Measurements from ENCODE around the gene DLG2. TPM values are rescaled to one million over a fixed set of nuclear protein-coding genes. Genes with fewer than 3 reads are reported as not detected.
"Not testable (repeated sequence)": the region's sequence is repeated elsewhere in the genome, so short reads cannot be mapped to it uniquely, and the experiment has no call there.

The DLG2 gene
- total RNA-seq, 1 donor from 2014 or later = 5.1 TPM

DNA sequence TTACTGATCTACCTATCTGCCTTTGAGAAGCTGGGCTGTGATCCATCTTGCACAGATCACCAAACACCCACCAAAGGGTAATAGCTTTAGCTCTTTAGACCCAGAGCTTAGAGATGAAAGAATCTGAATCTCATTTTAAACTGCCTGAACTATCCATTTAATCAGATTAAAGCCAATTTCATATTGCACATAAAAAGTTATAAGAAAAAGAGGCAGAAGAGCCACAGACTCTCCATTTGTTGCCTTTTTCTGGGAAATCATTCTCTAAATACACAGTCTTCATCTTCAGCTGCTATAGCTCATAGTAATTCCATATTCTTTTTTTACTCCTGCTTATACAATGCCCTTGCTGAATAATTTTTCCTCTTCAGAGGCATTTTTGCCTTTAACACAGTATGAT, 271.2 kb downstream of the DLG2 start:
- Mint-ChIP-seq H3K4me1 (ENCODE audit: unreplicated experiment) (peaks cover 16% of the 10 kb centered on the region), H3K27ac (ENCODE audit: unreplicated experiment) (no peak overlapping the region), H3K36me3 (ENCODE audit: low read depth, unreplicated experiment) (no peaks in the 10 kb centered on the region), H3K4me3 (ENCODE audit: unreplicated experiment) (no peak overlapping the region), H3K27me3 (ENCODE audit: unreplicated experiment) (no peaks in the 10 kb centered on the region), H3K9me3 (ENCODE audit: unreplicated experiment) (no peaks in the 10 kb centered on the region)
- TF ChIP-seq, protein P1, sequence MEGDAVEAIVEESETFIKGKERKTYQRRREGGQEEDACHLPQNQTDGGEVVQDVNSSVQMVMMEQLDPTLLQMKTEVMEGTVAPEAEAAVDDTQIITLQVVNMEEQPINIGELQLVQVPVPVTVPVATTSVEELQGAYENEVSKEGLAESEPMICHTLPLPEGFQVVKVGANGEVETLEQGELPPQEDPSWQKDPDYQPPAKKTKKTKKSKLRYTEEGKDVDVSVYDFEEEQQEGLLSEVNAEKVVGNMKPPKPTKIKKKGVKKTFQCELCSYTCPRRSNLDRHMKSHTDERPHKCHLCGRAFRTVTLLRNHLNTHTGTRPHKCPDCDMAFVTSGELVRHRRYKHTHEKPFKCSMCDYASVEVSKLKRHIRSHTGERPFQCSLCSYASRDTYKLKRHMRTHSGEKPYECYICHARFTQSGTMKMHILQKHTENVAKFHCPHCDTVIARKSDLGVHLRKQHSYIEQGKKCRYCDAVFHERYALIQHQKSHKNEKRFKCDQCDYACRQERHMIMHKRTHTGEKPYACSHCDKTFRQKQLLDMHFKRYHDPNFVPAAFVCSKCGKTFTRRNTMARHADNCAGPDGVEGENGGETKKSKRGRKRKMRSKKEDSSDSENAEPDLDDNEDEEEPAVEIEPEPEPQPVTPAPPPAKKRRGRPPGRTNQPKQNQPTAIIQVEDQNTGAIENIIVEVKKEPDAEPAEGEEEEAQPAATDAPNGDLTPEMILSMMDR (IDR thresholded peaks at IDR 0.05; ENCODE audit: unreplicated experiment) = no peak
- no peak for DNase-seq (ENCODE audit: low spot score)

DNA sequence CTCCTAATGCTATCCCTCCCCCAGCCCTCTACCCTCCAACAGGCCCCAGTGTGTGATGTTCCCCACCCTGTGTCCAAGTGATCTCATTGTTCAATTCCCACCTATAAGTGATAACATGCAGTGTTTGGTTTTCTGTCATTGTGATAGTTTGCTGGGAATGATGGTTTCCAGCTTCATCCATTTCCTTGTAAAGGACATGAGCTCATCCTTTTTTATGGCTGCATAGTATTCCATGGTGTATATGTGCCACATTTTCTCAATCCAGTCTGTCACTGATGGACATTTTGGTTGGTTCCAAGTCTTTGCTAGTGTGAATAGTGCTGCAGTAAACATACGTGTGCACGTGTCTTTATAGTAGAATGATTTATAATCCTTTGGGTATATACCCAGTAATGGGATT, 277.6 kb downstream of the DLG2 start:
- H3K9me3 Mint-ChIP-seq (ENCODE audit: unreplicated experiment); DNase-seq (ENCODE audit: low spot score); H3K4me1 Mint-ChIP-seq (ENCODE audit: unreplicated experiment); H3K27me3 Mint-ChIP-seq (ENCODE audit: unreplicated experiment); H3K27ac Mint-ChIP-seq (ENCODE audit: unreplicated experiment); H3K36me3 Mint-ChIP-seq (ENCODE audit: low read depth, unreplicated experiment); H3K4me3 Mint-ChIP-seq (ENCODE audit: unreplicated experiment): not testable (repeated sequence)

DNA sequence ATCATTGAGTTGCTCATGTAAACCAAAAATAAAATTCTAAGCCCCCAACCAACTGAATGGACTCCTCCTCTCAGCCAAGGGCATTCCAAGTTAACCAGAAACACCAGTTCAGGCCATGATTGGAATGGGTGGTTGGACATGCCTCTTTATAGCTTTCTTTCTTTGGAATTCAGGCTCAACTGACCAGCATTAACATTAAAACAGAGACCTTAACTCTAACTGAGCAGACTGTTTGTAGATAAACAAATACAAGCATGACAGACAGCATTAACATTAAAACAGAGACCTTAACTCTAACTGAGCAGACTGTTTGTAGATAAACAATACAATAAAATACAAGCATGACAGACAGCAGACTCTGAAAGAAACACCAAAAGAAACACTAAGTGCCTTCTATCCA, 278.2 kb downstream of the DLG2 start:
- no peak overlapping the region for H3K4me3 Mint-ChIP-seq (ENCODE audit: unreplicated experiment)

DNA sequence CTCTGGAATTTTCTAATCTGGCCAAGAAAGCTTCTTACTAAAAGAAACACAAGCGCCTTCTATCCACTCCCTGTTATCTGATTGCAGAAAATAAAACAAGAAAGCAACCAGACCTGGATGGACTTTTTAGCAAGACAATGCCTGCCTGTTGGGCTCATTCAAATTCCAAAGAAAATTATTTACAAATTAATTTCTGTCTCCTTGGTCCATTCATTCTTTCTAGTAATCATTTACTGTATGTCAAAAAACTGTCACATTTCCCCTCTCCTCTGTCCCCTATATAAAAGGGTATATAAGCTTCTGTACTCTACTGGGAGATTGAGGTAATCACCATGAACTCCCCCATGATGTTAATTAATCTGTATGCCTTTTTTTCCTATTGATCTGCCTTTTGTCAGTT, 279.9 kb downstream of the DLG2 start:
- H3K27ac Mint-ChIP-seq (ENCODE audit: unreplicated experiment) = no peak overlapping the region
- H3K9me3 Mint-ChIP-seq (ENCODE audit: unreplicated experiment) = no peaks in the 10 kb centered on the region
- no peaks in the 10 kb centered on the region for H3K36me3 Mint-ChIP-seq (ENCODE audit: low read depth, unreplicated experiment)
- TF ChIP-seq, protein P1 (IDR thresholded peaks at IDR 0.05; ENCODE audit: unreplicated experiment) = no peak
- H3K4me1 Mint-ChIP-seq (ENCODE audit: unreplicated experiment) = no peaks in the 10 kb centered on the region
- DNase-seq (ENCODE audit: low spot score) = no peak
- no peak overlapping the region for H3K4me3 Mint-ChIP-seq (ENCODE audit: unreplicated experiment)
- H3K27me3 Mint-ChIP-seq (ENCODE audit: unreplicated experiment) = no peaks in the 10 kb centered on the region

More for the DNA sequence above, 278.2 kb downstream of the DLG2 start:
- DNase-seq (ENCODE audit: low spot score) = no peak
- no peaks in the 10 kb centered on the region for H3K27me3 Mint-ChIP-seq (ENCODE audit: unreplicated experiment)
- H3K27ac Mint-ChIP-seq (ENCODE audit: unreplicated experiment) = no peak overlapping the region
- TF ChIP-seq, protein P1 (IDR thresholded peaks at IDR 0.05; ENCODE audit: unreplicated experiment) = no peak
- H3K9me3 Mint-ChIP-seq (ENCODE audit: unreplicated experiment) = no peaks in the 10 kb centered on the region
- H3K4me1 Mint-ChIP-seq (ENCODE audit: unreplicated experiment) = no peaks in the 10 kb centered on the region
- H3K36me3 Mint-ChIP-seq (ENCODE audit: low read depth, unreplicated experiment) = no peaks in the 10 kb centered on the region

DNA sequence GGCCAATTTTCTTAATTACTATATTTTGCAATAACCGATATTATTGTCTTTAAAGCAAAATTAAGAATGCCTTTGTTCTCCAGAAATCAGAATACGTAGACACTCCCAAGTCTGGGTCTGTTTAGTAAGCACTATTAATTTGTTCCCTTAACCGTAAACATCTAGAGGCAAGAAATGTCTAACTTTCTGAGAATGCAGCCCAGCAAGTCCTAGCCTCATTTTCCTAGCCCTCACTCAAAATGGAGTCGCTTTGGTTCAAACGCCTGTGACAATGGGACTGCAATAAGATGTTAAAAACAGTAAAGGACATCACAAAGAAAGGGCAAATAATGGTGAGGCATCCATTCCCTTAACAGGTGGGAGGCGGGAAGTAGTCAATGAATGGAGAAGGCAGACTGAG, 280.7 kb downstream of the DLG2 start:
- Mint-ChIP-seq H3K9me3 (ENCODE audit: unreplicated experiment) (peaks cover under 1% of the 10 kb centered on the region), H3K4me1 (ENCODE audit: unreplicated experiment) (no peaks in the 10 kb centered on the region), H3K27me3 (ENCODE audit: unreplicated experiment) (no peaks in the 10 kb centered on the region), H3K36me3 (ENCODE audit: low read depth, unreplicated experiment) (no peaks in the 10 kb centered on the region), H3K4me3 (ENCODE audit: unreplicated experiment) (no peak overlapping the region), H3K27ac (ENCODE audit: unreplicated experiment) (no peak overlapping the region)
- TF ChIP-seq, protein P1 (IDR thresholded peaks at IDR 0.05; ENCODE audit: unreplicated experiment) = no peak
- no peak for DNase-seq (ENCODE audit: low spot score)

DNA sequence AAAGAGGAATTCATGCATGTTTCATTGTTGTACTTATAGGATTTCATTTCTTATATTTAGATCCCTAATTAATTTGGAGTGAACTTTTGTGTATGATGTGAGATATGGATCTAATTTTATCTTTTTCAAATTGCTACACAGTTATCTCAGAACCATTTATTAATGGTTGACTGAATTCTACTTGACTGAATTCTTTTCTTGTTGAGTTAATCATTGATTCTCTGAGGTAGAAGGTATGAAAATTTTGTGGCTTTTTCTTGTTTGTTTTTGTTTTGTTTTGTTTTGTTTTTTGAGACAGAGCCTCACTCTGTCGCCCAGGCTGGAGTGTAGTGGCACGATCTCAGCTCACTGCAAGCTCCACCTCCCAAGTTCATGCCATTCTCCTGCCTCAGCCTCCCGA, 286.3 kb downstream of the DLG2 start:
- peak overlapping the region; percentile 11 for H3K4me3 Mint-ChIP-seq (ENCODE audit: unreplicated experiment)
- not testable (repeated sequence) for H3K36me3 Mint-ChIP-seq (ENCODE audit: low read depth, unreplicated experiment); DNase-seq (ENCODE audit: low spot score); H3K9me3 Mint-ChIP-seq (ENCODE audit: unreplicated experiment); H3K27ac Mint-ChIP-seq (ENCODE audit: unreplicated experiment); H3K27me3 Mint-ChIP-seq (ENCODE audit: unreplicated experiment); H3K4me1 Mint-ChIP-seq (ENCODE audit: unreplicated experiment)
